H1 (cell line): ENCODE measurements around the gene INTS1.

Experiments
- ATF3 ChIP-seq: IDR thresholded peaks from 2 replicates; pipeline ENCODE4 v1.6.1; 2011; ENCODE audit warnings: low read depth, mild to moderate bottlenecking, low read length; ENCODE audit not compliant: insufficient read depth
- BRCA1 ChIP-seq: IDR thresholded peaks from 2 replicates; pipeline ENCODE4 v1.6.1; 2012; ENCODE audit warnings: low read depth, low read length, improper control_type of control experiment
- CTCF ChIP-seq, 3 experiments: IDR thresholded peaks; 1 replicate in 2 of 3; 2 replicates in 1 of 3; pipeline versions ENCODE4 v1.5.1 to v1.6.1; 2011; ENCODE audit warnings: low read length in 3 of 3, mild to moderate bottlenecking in 3 of 3, inconsistent platforms in 2 of 3, low read depth in 1 of 3, moderate library complexity in 1 of 3; ENCODE audit not compliant: insufficient read depth in 1 of 3; ENCODE audit errors: control extremely low read depth in 1 of 3
- EP300 ChIP-seq, 2 experiments: IDR thresholded peaks; 1 replicate in 1 of 2; 2 replicates in 1 of 2; pipeline ENCODE4 v1.6.1; 2011 to 2012; ENCODE audit warnings: low read depth in 2 of 2, low read length in 2 of 2, mild to moderate bottlenecking in 2 of 2, borderline replicate concordance in 1 of 2, inconsistent platforms in 1 of 2, moderate library complexity in 1 of 2
- EZH2 ChIP-seq: fragments of 200-600 bp; sonication (generic); IDR thresholded peaks from 2 replicates; pipeline ENCODE4 v1.7.1; 2012; ENCODE audit warnings: low read depth, mild to moderate bottlenecking, moderate library complexity, low read length, inconsistent platforms; ENCODE audit not compliant: severe bottlenecking
- JUND ChIP-seq: IDR thresholded peaks from 2 replicates; pipeline ENCODE4 v1.6.1; 2011; ENCODE audit warnings: mild to moderate bottlenecking, improper control_type of control experiment, low read length
- MAX ChIP-seq: IDR thresholded peaks from 2 replicates; pipeline ENCODE4 v1.6.1; 2012; ENCODE audit warnings: inconsistent platforms
- NANOG ChIP-seq: IDR thresholded peaks from 2 replicates; pipeline ENCODE4 v1.6.1; 2011; ENCODE audit warnings: low read length, low read depth, mild to moderate bottlenecking, inconsistent platforms; ENCODE audit not compliant: insufficient read depth, poor library complexity, severe bottlenecking
- POLR2AphosphoS5 ChIP-seq: IDR thresholded peaks from 2 replicates; pipeline ENCODE4 v1.6.1; 2011; ENCODE audit warnings: low read depth, low read length
- RFX5 ChIP-seq: IDR thresholded peaks from 2 replicates; pipeline ENCODE4 v1.6.1; 2011; ENCODE audit warnings: low read depth, low read length, improper control_type of control experiment, borderline replicate concordance
- TBP ChIP-seq: IDR thresholded peaks from 2 replicates; pipeline ENCODE4 v1.6.1; 2011; ENCODE audit warnings: low read depth, low read length, improper control_type of control experiment

- no peak for TF ChIP-seq ATF3
- TF ChIP-seq CTCF (IDR thresholded peaks at IDR 0.05; ENCODE audit: control extremely low read depth in 1 of 3, insufficient read depth in 1 of 3, low read depth in 1 of 3, low read length in 3 of 3), result no peak
- TF ChIP-seq NANOG, result no peak
- no peak for TF ChIP-seq BRCA1
- no peak for TF ChIP-seq RFX5
- TF ChIP-seq EZH2, result no peak
- no peak for TF ChIP-seq MAX
- no peak for TF ChIP-seq JUND
- TF ChIP-seq EP300 (IDR thresholded peaks at IDR 0.05; ENCODE audit: borderline replicate concordance in 1 of 2, low read depth in 2 of 2, low read length in 2 of 2), result no peak
- TF ChIP-seq TBP, result no peak
- no peak for TF ChIP-seq POLR2AphosphoS5
Observed at GRCh38 chr7:1487466-1487865, 16.7 kb downstream of the INTS1 start.
